Left ventricle myocardium inferior (tissue), 1 donor: ENCODE data around the gene IDH3A. TPM values are rescaled to one million over a fixed set of nuclear protein-coding genes. Genes with fewer than 3 reads are reported as not detected.

Experiments
- DNase-seq: peaks from one replicate; pipeline ENCODE4 v3.0.0-alpha.2; 2020
- H3K27ac ChIP-seq: fragments of 200-600 bp; replicated peaks from 2 replicates; pipeline ENCODE4 v1.8.0; 2021
- H3K27me3 ChIP-seq: fragments of 200-600 bp; 2 replicates; pipeline ENCODE4 v1.8.0; 2021; ENCODE audit warnings: low read depth
- H3K36me3 ChIP-seq: fragments of 200-600 bp; 2 replicates; pipeline ENCODE4 v1.8.0; 2021
- H3K4me1 ChIP-seq: fragments of 200-600 bp; 2 replicates; pipeline ENCODE4 v1.8.0; 2021
- H3K4me3 ChIP-seq: fragments of 200-600 bp; 2 replicates; pipeline ENCODE4 v1.8.0; 2021; ENCODE audit warnings: mild to moderate bottlenecking, moderate library complexity
- H3K9me3 ChIP-seq: fragments of 200-600 bp; replicated peaks from 2 replicates; pipeline ENCODE4 v1.8.0; 2021
- CTCF ChIP-seq: fragments of 200-600 bp; IDR thresholded peaks from 2 replicates; pipeline ENCODE4 v1.8.0; 2021; ENCODE audit warnings: antibody characterized with exemption, mild to moderate bottlenecking, borderline replicate concordance
- intact Hi-C: fragments of 100-400 bp; cut with micrococcal nuclease; formaldehyde crosslinking; loops from one replicate; pipeline ENCODE4 v1.11.0; 2022
- total RNA-seq: library from RNA; stranded (reverse); fragmentation: NEBNext Ultra II Directional; extraction: Animal tissue kit (Norgen Biotek cat#: 25700); gene quantifications from one replicate; pipeline ENCODE4 v1.2.1, GENCODE V29; 2021
- donor health status: DM: no; HTN: yes; CAD: no; lungs with severe emphysema.

The IDH3A gene
- total RNA-seq, 1 donor from 2014 or later = 465 TPM

- no peaks in the 10 kb centered on the region for H3K9me3 ChIP-seq
- H3K36me3 ChIP-seq = no peaks in the 10 kb centered on the region
- no peak overlapping the region for H3K4me3 ChIP-seq
- H3K4me1 ChIP-seq = no peaks in the 10 kb centered on the region
- intact Hi-C loops = loop anchor here (10.0 kb wide), 1 partner anchor 99 kb away; no protein-coding TSS in a partner anchor
- H3K27me3 ChIP-seq = no peaks in the 10 kb centered on the region
- no peak overlapping the region for H3K27ac ChIP-seq
- no peak for TF ChIP-seq CTCF
- peak; percentile 32 for DNase-seq
These were observed 45.6 kb upstream of the IDH3A start for GRCh38 chr15:78103406-78104118.

GRCh38 chr15:78104119-78104479 lies 45.1 kb upstream of the IDH3A start:
- DNase-seq = no peak
- H3K4me3 ChIP-seq = no peak overlapping the region
- no peaks in the 10 kb centered on the region for H3K27me3 ChIP-seq
- no peaks in the 10 kb centered on the region for H3K36me3 ChIP-seq
- H3K4me1 ChIP-seq = no peaks in the 10 kb centered on the region
- H3K9me3 ChIP-seq = no peaks in the 10 kb centered on the region
- no peak for TF ChIP-seq CTCF
- no peak overlapping the region for H3K27ac ChIP-seq
- intact Hi-C loops = loop anchor here (10.0 kb wide), 1 partner anchor 99 kb away; no protein-coding TSS in a partner anchor

GRCh38 chr15:78104566-78105475 lies 44.3 kb upstream of the IDH3A start:
- intact Hi-C loops = loop anchor here (10.0 kb wide), 1 partner anchor 100 kb away; no protein-coding TSS in a partner anchor
- Histone ChIP-seq H3K4me3 (no peak overlapping the region), H3K4me1 (no peaks in the 10 kb centered on the region), H3K36me3 (no peaks in the 10 kb centered on the region), H3K27ac (no peak overlapping the region), H3K9me3 (no peaks in the 10 kb centered on the region), H3K27me3 (no peaks in the 10 kb centered on the region)
- no peak for DNase-seq
- no peak for TF ChIP-seq CTCF

GRCh38 chr15:78105476-78106241 lies 43.5 kb upstream of the IDH3A start:
- intact Hi-C loops = loop anchor here (10.0 kb wide), 1 partner anchor 101 kb away; no protein-coding TSS in a partner anchor
- TF ChIP-seq CTCF = no peak
- H3K4me3 ChIP-seq = no peak overlapping the region
- no peaks in the 10 kb centered on the region for H3K9me3 ChIP-seq
- no peak overlapping the region for H3K27ac ChIP-seq
- H3K4me1 ChIP-seq = no peaks in the 10 kb centered on the region
- DNase-seq = no peak
- H3K36me3 ChIP-seq = no peaks in the 10 kb centered on the region
- no peaks in the 10 kb centered on the region for H3K27me3 ChIP-seq

- no peak for DNase-seq
- no peak overlapping the region for H3K27ac ChIP-seq
- H3K36me3 ChIP-seq = no peaks in the 10 kb centered on the region
- H3K9me3 ChIP-seq = no peaks in the 10 kb centered on the region
- no peaks in the 10 kb centered on the region for H3K4me1 ChIP-seq
- H3K27me3 ChIP-seq = no peaks in the 10 kb centered on the region
- intact Hi-C loops = loop anchor here (10.0 kb wide), 1 partner anchor 103 kb away; no protein-coding TSS in a partner anchor
- H3K4me3 ChIP-seq = no peak overlapping the region
- TF ChIP-seq CTCF = no peak
These were observed 41.7 kb upstream of the IDH3A start for GRCh38 chr15:78107471-78107870.
